Measurements from ENCODE around the gene MRTFB.
"Not testable (repeated sequence)": the region's sequence is repeated elsewhere in the genome, so short reads cannot be mapped to it uniquely, and the experiment has no call there.

Gene MRTFB

GRCh38 chr16:14109077-14109775, 38.1 kb downstream of the MRTFB start:
- DNase-seq, result no peak

DNA sequence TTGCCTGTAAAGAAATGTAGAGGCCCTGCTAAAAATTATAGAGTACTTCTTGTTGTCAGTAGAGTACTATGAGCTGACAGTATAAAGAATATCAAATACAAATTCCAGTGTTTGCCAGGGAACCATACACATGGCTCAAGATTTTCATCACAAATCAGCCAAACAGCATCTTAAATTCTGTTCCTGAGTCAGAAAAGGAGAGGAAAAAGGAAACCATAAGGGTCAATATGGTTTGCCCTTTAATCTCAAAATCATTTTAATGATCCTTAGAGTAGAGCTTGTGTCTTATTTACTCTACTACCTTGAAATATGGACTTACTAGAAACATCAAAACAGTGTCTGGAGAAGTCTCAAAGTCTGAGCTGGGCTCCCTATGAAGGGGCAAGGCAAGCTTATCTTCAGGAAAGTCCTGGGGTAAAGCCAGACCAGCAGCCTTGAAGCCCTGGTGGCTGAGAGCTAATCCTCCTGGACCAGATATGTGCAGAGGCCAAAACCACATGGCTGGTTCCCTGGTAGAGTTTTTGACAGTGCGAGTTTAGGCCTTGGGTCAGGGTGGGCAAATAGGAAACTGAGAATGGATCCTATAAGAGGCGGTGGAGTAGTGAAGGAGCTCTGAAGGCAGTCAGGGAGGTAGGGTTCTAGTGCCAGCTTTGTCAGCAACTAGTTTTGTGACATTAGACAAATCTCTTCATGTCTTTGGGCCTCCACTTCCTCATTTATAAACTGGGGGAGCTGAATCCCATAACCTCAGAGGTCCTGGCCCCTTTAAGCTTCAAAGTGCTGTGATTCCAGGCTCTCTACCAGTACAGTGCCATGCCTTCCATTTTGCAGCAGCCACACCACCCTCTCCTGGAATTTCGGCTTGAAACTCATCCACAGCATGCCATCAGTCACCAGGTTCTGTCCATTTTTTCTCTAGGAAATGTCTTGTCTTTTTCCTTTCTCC, 38.9 kb downstream of the MRTFB start:
- DNase-seq, result no peak

DNA sequence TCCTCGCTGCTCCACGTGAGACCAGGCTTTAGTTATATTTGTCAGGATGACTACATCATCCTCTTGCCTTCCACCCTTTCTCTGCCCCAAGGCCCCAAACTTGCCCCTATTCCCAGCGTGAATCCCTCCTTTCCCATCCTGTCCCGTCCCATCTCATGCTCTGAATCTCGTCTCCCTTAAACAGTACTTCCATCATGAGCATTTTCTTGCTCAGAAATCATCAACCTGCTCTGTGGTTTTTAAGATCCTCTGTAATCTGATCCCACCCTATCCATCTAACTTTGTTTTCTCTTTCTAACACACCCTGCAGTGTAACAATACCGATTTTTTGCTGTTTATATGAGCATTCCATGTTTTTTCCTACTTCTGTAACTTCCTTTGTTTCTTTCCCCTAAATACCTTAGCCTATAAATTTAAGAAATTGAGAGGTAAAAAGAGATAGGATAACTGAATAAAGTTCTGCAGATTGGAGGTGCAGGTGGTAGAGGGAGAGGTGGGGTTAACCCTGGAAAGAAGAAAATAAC, 39.7 kb downstream of the MRTFB start:
- DNase-seq, result no peak

DNA sequence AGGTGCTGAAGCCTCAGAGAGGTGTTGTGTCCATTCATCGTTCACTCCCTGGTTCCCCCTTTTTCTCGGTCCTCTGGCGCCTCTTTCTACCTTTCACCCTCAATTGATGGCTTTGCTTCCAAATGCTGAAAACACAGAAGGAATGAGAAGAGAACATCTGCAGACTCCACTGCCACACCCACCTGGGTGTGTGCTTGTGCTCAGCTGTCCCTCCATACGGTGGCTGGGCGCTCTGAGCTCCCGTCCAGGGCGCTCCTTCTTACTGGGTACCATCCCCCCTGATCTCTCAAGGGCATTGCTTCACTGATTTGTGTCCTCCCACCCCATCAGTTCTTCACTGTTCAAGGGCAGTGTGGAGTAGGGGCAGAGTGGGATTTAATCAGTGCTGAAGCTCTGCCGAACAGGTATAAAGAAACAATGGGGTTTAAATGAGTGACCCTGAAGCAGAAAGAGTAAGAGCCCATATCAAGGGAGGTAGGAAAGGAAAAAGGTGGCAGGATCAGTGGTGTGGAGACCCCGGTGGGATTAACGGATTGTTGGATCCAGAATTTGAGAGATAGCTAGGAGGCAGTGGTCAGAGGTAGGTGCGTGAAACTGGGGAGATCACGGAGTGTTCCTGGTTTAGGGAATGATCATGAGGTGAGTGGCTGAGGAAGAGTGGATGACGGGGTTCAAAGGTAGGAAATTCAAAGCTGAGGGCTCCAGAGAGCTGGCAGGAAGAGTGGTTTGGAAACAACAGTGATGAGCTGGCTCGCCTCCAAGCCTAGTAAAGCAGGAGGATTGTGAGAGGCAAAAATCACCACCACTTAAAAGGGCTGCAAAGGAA, 40.8 kb downstream of the MRTFB start:
- DNase-seq, result no peak

DNA sequence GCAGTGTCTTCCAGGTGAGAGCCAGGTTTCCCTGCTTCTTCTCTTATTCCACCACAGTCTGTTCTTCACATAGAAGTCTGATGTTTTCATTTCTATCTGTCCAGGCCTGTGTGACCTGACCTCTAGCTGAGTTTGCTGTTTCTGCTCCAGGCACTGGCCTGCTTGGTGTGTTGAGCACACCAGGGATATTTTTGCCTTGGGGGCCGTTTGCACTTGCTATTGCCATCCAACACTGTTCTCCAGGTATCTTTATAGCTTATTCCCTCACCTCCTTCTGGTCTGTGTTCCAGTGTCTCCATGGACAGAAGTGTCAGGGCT, 41.4 kb downstream of the MRTFB start:
- DNase-seq, result no peak

GRCh38 chr16:14113344-14113743, 42.2 kb downstream of the MRTFB start:
- DNase-seq, result no peak

GRCh38 chr16:14117051-14117450, 45.9 kb downstream of the MRTFB start:
- no peak for DNase-seq

- no peak for DNase-seq
These were observed 48.7 kb downstream of the MRTFB start for GRCh38 chr16:14119799-14120198.

DNA sequence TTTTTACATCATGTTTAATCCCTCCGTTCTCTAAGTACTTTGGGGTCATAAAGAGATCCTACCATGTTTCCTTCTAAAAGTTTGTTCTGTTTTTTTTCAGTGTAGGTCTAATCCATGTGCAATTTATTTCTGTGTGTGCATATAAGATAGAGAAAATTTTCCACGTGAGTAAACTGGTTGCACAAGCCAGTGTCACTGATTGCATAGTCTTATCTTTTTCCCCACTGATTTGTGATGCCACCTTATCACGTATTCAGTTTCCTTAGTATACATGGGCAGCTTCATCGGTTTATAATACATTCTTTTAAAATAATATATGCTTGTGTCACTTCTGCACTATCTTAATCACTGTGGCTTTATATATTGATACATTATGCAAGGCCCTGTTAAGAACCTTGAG, 49.2 kb downstream of the MRTFB start:
- DNase-seq, result no peak

- DNase-seq, result no peak
These were observed 50.0 kb downstream of the MRTFB start for GRCh38 chr16:14121142-14121541.

DNA sequence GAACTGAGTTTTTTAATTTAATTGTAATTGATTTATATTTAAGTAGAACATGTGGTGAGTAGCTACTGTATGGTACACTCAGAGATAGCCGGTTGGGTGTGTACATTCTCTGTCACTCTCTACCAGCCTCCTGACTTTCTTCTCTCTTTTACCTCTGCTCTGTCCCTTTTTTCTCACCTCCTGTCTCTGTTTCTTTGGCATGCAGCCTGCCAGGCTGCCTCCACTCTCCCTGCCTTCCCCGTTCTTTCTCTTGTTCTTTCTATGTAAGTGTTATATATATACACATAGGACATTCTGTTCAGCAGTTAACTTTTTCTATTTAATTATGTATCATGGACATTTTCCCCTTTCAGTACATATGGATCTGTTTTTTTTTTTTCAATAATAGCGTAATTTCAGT, 50.8 kb downstream of the MRTFB start:
- no peak for DNase-seq

GRCh38 chr16:14122430-14122829, 51.3 kb downstream of the MRTFB start:
- DNase-seq, result not testable (repeated sequence)

DNA sequence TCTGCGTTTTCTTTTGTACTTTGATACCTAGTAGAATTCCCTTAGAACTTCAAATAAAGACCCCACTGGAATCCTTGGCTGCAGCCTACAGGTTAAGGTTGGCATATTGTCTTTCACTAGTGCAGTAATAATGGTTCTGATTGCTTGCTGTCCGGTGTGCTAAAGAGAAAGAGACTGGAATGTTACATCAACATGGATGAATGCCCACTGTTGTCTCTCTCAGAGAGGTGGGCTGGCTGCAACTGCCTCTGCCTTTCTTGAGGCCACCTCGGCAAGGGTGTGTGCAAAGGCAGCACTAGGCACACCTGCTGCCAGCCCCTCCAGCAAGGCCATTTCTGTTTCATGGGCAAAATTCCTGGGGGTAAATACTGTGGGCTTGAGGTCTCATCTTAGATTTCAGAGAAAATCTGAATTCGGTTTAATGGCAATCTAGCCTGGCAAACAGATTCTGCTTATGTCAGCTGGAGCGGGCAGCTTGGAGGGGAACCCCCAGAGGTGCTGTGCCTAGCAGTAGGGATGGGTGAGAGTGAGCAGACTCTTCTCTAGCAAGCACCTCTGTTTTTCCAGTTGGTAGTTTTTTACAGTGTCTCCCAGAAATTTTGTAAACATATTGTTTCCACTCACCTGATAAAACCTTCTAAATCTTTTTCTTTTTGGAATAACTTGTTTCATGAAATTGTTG, 54.0 kb downstream of the MRTFB start:
- DNase-seq, result no peak

- DNase-seq, result no peak
These were observed 54.6 kb downstream of the MRTFB start for GRCh38 chr16:14125708-14126107.

- DNase-seq, result no peak
These were observed 57.0 kb downstream of the MRTFB start for GRCh38 chr16:14128097-14128496.

DNA sequence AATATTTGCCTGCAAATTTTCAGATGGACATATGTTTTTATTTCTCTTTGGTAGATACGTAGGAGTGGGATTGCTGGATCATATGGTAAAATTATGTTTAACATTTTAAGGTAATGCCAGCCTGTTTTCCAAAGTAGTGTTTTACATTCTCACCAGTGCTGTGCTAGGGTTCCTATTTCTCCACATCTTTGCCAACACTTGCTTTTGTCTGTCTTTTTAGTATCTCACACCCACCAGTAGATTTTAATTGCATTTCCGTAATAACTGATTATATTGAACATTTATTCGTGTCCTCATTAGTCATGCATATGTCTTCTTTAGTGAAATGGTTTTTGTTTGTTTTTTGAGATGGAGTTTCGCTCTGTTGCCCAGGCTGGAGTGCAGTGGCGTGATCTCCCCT, 58.4 kb downstream of the MRTFB start:
- no peak for DNase-seq

DNA sequence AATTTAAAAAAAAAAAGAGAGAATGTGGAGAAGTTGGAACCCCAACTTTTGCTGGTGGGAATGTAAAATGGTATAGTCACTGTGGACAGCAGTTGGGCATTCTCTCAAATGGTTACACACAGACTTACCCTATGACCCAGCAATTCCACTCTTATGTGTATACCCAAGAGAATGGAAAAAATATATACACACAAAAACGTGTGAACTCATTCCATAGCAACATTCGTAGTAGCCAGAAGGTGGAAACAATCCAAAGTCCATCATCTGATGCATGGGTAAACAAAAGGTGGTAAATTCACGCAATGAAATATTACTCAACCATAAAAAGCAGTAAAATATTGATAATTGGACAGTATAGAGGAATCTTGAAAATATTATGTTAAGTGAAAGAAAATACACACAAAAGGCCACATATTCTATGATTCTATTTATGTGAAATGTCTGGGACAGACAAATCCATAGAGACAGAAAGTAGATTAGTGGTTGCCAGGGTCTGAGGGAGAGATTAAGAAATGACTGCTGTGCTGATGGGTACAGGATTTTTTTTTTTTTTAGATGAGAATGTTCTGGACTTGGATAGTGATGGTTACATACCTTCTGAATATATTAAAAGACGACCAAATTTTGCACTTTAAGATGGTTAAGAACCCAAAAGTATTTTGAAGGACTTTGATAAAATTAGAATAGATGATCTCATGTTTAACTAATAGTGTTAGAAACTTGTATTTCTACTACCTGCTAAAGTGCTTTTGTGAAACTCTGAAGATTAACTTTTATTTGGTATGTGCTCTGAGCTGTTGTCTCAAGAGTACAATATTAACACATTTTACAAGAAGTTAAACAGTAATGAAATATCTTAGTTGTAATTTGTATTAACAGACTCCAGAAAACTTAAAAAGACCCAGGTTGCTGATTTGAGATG, 60.9 kb downstream of the MRTFB start:
- no peak for DNase-seq

DNA sequence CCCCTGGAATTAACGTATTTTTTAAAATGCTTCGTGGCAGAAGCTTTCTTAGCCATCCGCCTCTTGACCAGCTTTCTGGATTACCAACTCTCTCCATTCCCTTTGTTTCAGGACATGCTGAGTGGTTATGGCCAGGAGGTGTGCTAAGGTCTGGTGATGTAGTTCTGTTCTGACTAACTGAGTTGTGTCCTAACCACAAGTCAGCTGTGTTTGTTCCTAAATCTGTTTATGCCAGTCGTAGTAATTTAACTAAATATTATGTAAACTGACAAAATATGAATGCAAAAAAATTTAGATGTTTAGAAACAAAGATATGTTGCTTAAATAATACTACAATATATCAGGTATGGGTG, 61.6 kb downstream of the MRTFB start:
- no peak for DNase-seq

- no peak for DNase-seq
These were observed 62.8 kb downstream of the MRTFB start for GRCh38 chr16:14133907-14134306.

DNA sequence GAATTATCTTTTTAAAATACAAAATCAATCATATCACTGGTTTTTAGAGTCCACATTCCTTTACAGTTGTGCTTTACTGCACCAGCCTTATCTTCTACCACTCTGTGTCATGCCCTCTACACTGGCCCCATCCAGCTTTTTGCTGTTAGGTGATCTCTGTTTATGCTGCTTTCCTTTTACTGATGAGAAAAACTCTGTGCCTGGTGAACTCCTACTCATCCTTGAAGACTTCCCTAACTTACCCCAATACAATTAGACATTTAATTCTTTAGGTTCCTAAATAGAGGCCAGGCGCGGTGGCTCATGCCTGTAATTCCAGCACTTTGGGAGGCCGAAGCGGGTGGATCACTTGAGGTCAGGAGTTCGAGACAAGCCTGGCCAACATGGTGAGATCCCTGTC, 64.6 kb downstream of the MRTFB start:
- DNase-seq, result no peak

DNA sequence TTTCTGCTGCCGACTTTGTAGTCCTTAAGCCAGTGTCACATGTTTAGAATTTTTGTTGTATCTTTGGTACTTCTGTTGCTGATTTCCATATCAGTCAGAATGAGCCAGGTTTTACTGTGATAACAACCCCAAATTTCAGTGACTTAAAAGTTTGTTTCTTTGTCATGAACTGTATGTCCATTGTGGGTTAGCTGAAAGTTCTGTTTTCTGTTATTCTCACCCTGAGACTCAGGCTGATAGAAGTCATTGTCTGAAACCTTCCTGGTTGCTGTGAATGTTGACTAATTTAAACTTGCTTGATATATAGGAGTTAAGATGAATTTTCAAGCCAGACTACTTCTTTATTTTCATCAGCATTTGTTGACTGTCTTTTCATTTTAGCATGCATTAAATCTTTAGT, 68.8 kb downstream of the MRTFB start:
- no peak for DNase-seq

DNA sequence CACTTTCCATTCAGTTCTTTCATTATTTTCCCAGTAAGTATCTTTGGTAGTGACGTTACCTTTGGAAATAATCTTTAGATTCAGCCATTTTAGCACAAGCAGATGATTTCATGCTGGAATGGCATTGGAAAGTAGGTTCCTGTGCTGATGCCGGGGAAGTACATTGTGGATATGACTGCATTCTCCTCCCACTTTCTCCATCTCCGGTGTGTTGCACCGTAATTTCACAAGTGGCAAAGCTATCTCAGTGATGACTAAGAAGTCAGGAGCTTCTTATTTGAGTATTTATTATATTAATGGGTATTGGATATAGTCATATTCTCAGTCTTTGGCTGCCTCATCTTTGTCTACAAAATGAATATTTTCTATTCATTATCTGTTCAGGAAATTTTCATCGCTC, 69.8 kb downstream of the MRTFB start:
- no peak for DNase-seq

All from activated CD4-positive, alpha-beta T cell treated with anti-CD3 and anti-CD28 coated beads for 1 hour (primary cell).